RWPE1 (cell line): ENCODE measurements around the gene TLK1.

ENCODE experiments used
- CTCF ChIA-PET: fragments of 350-600 bp; sonication (Branson Sonifier 250); formaldehyde crosslinking; extraction: SDS; loops from one replicate; lab custom pipeline; 2021; lab: Yijun Ruan, JAX
- POLR2A ChIA-PET: fragments of 400-600 bp; formaldehyde crosslinking; extraction: SDS; loops from one replicate; lab custom pipeline; 2020; ENCODE audit warnings: antibody characterized with exemption; ENCODE audit not compliant: low non-redundant PET; lab: Yijun Ruan, JAX
- DNase-seq: peaks from one replicate; pipeline ENCODE4 v3.0.0; 2012; ENCODE audit warnings: low spot score
- H3K27ac ChIP-seq: fragments of 450-650 bp; 2 replicates; pipeline ENCODE4 v1.5.1; 2017
- CTCF ChIP-seq: fragments of 450-650 bp; conservative IDR thresholded peaks from 2 replicates; pipeline ENCODE4 v1.5.1; 2017; ENCODE audit warnings: low read depth, mild to moderate bottlenecking

Gene TLK1

GRCh38 chr2:170944545-170944944, 216.1 kb downstream of the TLK1 start:
- TF ChIP-seq CTCF, result no peak
- DNase-seq, result no peak
- ChIA-PET CTCF (interaction anchor here (1.3 kb wide), 1 partner anchor 16 kb away, joined by 4 read pairs; no protein-coding TSS in a partner anchor), POLR2A (no interaction called here)
- no peak overlapping the region for H3K27ac ChIP-seq

- DNase-seq, result no peak
- CTCF ChIA-PET, result no interaction called here
- POLR2A ChIA-PET, result no interaction called here
- no peak for TF ChIP-seq CTCF
- H3K27ac ChIP-seq, result no peak overlapping the region
Measured at GRCh38 chr2:170943596-170943995, 217.1 kb downstream of the TLK1 start.

- no peak for TF ChIP-seq CTCF
- ChIA-PET POLR2A (no interaction called here), CTCF (no interaction called here)
- H3K27ac ChIP-seq, result no peak overlapping the region
- DNase-seq, result no peak
Measured at GRCh38 chr2:170943041-170943440, 217.7 kb downstream of the TLK1 start.

- ChIA-PET CTCF (no interaction called here), POLR2A (no interaction called here)
- no peak overlapping the region for H3K27ac ChIP-seq
- TF ChIP-seq CTCF, result no peak
- DNase-seq, result no peak
Measured at GRCh38 chr2:170942615-170943014, 218.1 kb downstream of the TLK1 start.
